Lung (tissue), 12 donors: ENCODE data around the gene NPAS3. TPM values are rescaled to one million over a fixed set of nuclear protein-coding genes. Genes with fewer than 3 reads are reported as not detected.

Experiments used
- ATAC-seq: fragments of 200-7000 bp; cut with Tn5 transposase; one replicate; pipeline ENCODE4 v1.9.1; 2020; ENCODE audit warnings: moderate number of reproducible peaks; ENCODE audit not compliant: insufficient read depth, low FRiP score
- DNase-seq, 3 donors: peaks; one replicate each; pipeline ENCODE4 v3.0.0-alpha.2; 2013 to 2017
- H3K27ac ChIP-seq, 2 donors: one replicate each; pipeline ENCODE4 v1.5.1; 2013; ENCODE audit warnings: mild to moderate bottlenecking in 2 of 2, moderate library complexity in 2 of 2, control low read depth in 1 of 2, inconsistent platforms in 1 of 2, low read depth in 1 of 2, low read length in 1 of 2
- H3K27me3 ChIP-seq, 3 donors: one replicate each; pipeline ENCODE4 v1.5.1; 2013; ENCODE audit warnings: low read length in 2 of 3; ENCODE audit not compliant: control insufficient read depth in 3 of 3, insufficient read depth in 3 of 3
- H3K36me3 ChIP-seq, 4 donors: one replicate each; pipeline ENCODE4 v1.5.1; 2013; ENCODE audit warnings: low read length in 4 of 4, mild to moderate bottlenecking in 1 of 4, moderate library complexity in 1 of 4; ENCODE audit not compliant: control insufficient read depth in 4 of 4, insufficient read depth in 4 of 4
- H3K4me1 ChIP-seq, 5 donors: one replicate each; pipeline ENCODE4 v1.5.1; 2013; ENCODE audit warnings: low read length in 5 of 5, mild to moderate bottlenecking in 2 of 5, moderate library complexity in 1 of 5; ENCODE audit not compliant: control insufficient read depth in 5 of 5, insufficient read depth in 5 of 5
- H3K4me3 ChIP-seq: one replicate; pipeline ENCODE4 v1.5.1; 2013; ENCODE audit warnings: mild to moderate bottlenecking, control low read depth, moderate library complexity
- H3K9ac ChIP-seq, 2 donors: one replicate each; pipeline ENCODE4 v1.5.1; 2013; ENCODE audit warnings: low read length in 2 of 2, control low read depth in 1 of 2; ENCODE audit not compliant: insufficient read depth in 1 of 2
- H3K9me3 ChIP-seq, 4 donors: one replicate each; pipeline ENCODE4 v1.5.1; 2013; ENCODE audit warnings: low read length in 3 of 4, mild to moderate bottlenecking in 1 of 4, moderate library complexity in 1 of 4; ENCODE audit not compliant: control insufficient read depth in 4 of 4, insufficient read depth in 3 of 4
- WGBS, 2 donors: extraction: QIAGEN DNeasy Blood & Tissue Kit; methylation state at CpG; one replicate each; pipeline ENCODE4 v1.1.7; 2013; 5-methylcytosine and 5-hydroxymethylcytosine counted together
- polyA plus RNA-seq, 2 donors: library from polyadenylated mRNA; stranded (reverse); fragments of 200-250 nt; gene quantifications; one replicate each; pipeline ENCODE4 v1.2.1, GENCODE V29; 2013
- total RNA-seq, 2 donors: library from RNA; depleted of rRNA in 1 of 2; stranded (reverse); fragments of >200 nt in 1 of 2; gene quantifications; one replicate each; pipeline ENCODE4 v1.2.1, GENCODE V29; 2014 to 2021
- TF ChIP-seq, protein P1 (sequence below): IDR thresholded peaks from 2 replicates; pipeline ENCODE4 v1.5.1; 2012; ENCODE audit warnings: mild to moderate bottlenecking; ENCODE audit errors: control extremely low read depth, extremely low read depth
- donor health status: control.
- donor health status: control.
- donor health status: Bipolar disorder and iron deficiency.
- donor health status: healthy.
- donor health status: DM: yes; HTN: yes; CAD: no.

NPAS3 gene
- total and polyA plus RNA-seq, 4 donors = 0.13 to 0.48 (median 0.33) TPM

GRCh38 chr14:33847066-33847465, 908.4 kb downstream of the NPAS3 start:
- Histone ChIP-seq H3K9me3 (peaks cover 0 to 4% (median 0%) of the 10 kb centered on the region in 4 donors), H3K36me3 (no peaks in the 10 kb centered on the region), H3K27me3 (peaks cover 0 to 3% (median 0%) of the 10 kb centered on the region in 3 donors), H3K27ac (no peak overlapping the region), H3K9ac (no peak overlapping the region), H3K4me1 (peaks cover 0 to 6% (median 0%) of the 10 kb centered on the region in 5 donors), H3K4me3 (no peak overlapping the region)
- TF ChIP-seq, protein P1, sequence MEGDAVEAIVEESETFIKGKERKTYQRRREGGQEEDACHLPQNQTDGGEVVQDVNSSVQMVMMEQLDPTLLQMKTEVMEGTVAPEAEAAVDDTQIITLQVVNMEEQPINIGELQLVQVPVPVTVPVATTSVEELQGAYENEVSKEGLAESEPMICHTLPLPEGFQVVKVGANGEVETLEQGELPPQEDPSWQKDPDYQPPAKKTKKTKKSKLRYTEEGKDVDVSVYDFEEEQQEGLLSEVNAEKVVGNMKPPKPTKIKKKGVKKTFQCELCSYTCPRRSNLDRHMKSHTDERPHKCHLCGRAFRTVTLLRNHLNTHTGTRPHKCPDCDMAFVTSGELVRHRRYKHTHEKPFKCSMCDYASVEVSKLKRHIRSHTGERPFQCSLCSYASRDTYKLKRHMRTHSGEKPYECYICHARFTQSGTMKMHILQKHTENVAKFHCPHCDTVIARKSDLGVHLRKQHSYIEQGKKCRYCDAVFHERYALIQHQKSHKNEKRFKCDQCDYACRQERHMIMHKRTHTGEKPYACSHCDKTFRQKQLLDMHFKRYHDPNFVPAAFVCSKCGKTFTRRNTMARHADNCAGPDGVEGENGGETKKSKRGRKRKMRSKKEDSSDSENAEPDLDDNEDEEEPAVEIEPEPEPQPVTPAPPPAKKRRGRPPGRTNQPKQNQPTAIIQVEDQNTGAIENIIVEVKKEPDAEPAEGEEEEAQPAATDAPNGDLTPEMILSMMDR = no peak
- DNase-seq (no peak), ATAC-seq (no peak)
- 91 to 97% methylated on average over 1 of the region's 1 CpG for WGBS, 2 donors

GRCh38 chr14:33848009-33848408, 909.3 kb downstream of the NPAS3 start:
- H3K27ac ChIP-seq = no peak overlapping the region
- peaks cover 0 to 4% (median 0%) of the 10 kb centered on the region in 4 donors for H3K9me3 ChIP-seq
- DNase-seq (no peak), ATAC-seq (no peak)
- H3K27me3 ChIP-seq = peaks cover 0 to 2% (median 0%) of the 10 kb centered on the region in 3 donors
- H3K36me3 ChIP-seq = no peaks in the 10 kb centered on the region
- TF ChIP-seq, protein P1 = no peak
- no peak overlapping the region for H3K9ac ChIP-seq
- no peak overlapping the region for H3K4me3 ChIP-seq
- WGBS, 2 donors = 94 to 98% methylated on average over 5 of the region's 5 CpGs
- H3K4me1 ChIP-seq = peaks cover 0 to 6% (median 0%) of the 10 kb centered on the region in 5 donors

DNA sequence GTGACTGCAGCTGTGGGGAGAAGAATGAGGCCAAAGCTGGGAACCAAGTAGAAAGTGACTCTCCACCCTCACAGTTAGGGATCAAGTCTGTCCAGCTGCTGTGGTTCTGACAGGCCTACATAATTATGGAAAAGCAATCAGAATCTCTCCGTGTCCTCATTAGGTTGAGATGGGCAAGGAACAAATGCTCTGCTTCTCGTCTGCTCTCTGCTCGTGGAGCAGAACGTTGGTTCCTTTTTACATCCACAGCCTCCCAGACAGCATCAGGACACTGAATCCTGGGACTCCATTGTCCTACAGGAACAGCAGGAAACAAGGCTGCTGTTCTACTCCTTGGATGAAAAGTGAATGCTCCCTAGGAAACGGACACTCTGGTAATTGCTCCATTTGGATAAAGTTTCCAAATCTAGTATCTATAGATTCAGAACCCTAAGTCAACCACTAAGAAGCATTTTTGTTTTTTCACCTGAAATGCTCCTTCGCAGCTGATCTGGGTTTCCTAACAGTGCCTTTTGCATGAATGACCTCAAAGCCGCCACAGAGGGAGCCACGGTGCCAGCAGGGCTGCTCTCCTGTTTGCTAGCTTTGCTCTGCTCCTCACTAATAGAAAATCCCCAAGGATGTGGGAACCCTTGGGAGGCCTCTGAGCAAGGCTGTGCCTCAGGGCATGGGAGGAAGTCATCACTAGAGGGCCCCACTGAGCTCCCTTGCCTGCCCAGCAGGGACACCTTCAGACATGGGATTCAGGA, 910.2 kb downstream of the NPAS3 start:
- 78 to 85% methylated on average over 8 of the region's 8 CpGs for WGBS, 2 donors
- no peak overlapping the region for H3K9ac ChIP-seq

More for the DNA sequence above, 910.2 kb downstream of the NPAS3 start:
- Histone ChIP-seq H3K27ac (no peak overlapping the region), H3K9me3 (peaks cover 0 to 4% (median 0%) of the 10 kb centered on the region in 4 donors), H3K27me3 (no peaks in the 10 kb centered on the region), H3K4me3 (no peak overlapping the region), H3K4me1 (peaks cover 0 to 6% (median 0%) of the 10 kb centered on the region in 5 donors), H3K36me3 (no peaks in the 10 kb centered on the region)
- DNase-seq (peak; percentile 62 to 76 (median 70)), ATAC-seq (no peak)
- TF ChIP-seq, protein P1 = peak; percentile 7
